Endothelial cell of umbilical vein (primary cell): ENCODE measurements around the gene KRT76. TPM values are rescaled to one million over a fixed set of nuclear protein-coding genes. Genes with fewer than 3 reads are reported as not detected.

Source experiments
- BruUV-seq: library from RNA; stranded (reverse); fragments of 400-500 nt; replicated peaks from 2 replicates; lab custom pipeline; 2021; lab: Mats Ljungman, UMichigan
- CTCF ChIA-PET: fragments of 300-600, 350-600 bp; sonication (Branson Sonifier 250); formaldehyde crosslinking; loops from one replicate; lab custom pipeline; 2021; ENCODE audit warnings: antibody characterized with exemption, inconsistent platforms; lab: Charles Lee
- POLR2A ChIA-PET: fragments of 300-600, 350-600 bp; sonication (Branson Sonifier 250); formaldehyde crosslinking; loops from one replicate; lab custom pipeline; 2021; ENCODE audit warnings: antibody characterized with exemption, inconsistent platforms; lab: Charles Lee
- DNase-seq: peaks from one replicate; pipeline ENCODE4 v3.0.0-alpha.2; 2011; ENCODE audit warnings: low read depth, low spot score
- FAIRE-seq: peaks from 2 replicates; lab custom pipeline; 2011; peaks lifted over from hg19 to GRCh38; lab: Jason Lieb, UNC
- H2AFZ ChIP-seq: 2 replicates; pipeline ENCODE4 v1.6.0; 2012; ENCODE audit warnings: low read depth, low read length, control low read depth, inconsistent platforms
- H3K27ac ChIP-seq: 2 replicates; pipeline ENCODE4 v1.5.1; 2011; ENCODE audit warnings: low read depth, mild to moderate bottlenecking, control low read depth, low read length, moderate library complexity; ENCODE audit not compliant: insufficient read depth
- H3K27me3 ChIP-seq, 2 experiments: 2 replicates each; pipeline versions ENCODE4 v1.6.0 to v1.6.1; 2011; ENCODE audit warnings: low read length in 2 of 2, mixed read lengths in 1 of 2; ENCODE audit not compliant: control insufficient read depth in 2 of 2, insufficient read depth in 2 of 2
- H3K36me3 ChIP-seq, 2 experiments: 2 replicates in 1 of 2; 3 replicates in 1 of 2; pipeline ENCODE4 v1.5.1; 2011; ENCODE audit warnings: low read length in 2 of 2, mild to moderate bottlenecking in 1 of 2, moderate library complexity in 1 of 2; ENCODE audit not compliant: control insufficient read depth in 2 of 2, insufficient read depth in 2 of 2; ENCODE audit errors: extremely low read depth in 1 of 2
- H3K4me1 ChIP-seq: 3 replicates; pipeline ENCODE4 v1.5.1; 2011; ENCODE audit warnings: mild to moderate bottlenecking, low read length; ENCODE audit not compliant: control insufficient read depth, insufficient read depth; ENCODE audit errors: extremely low read depth
- H3K4me2 ChIP-seq: 2 replicates; pipeline ENCODE4 v1.6.1; 2011; ENCODE audit warnings: low read length, control low read depth, mixed read lengths; ENCODE audit not compliant: insufficient read depth
- H3K4me3 ChIP-seq, 3 experiments: fragments of 200-600 bp in 1 of 3; sonication (generic), shearing (Covaris generic) in 1 of 3; replicated peaks in 1 of 3; 2 replicates each; pipeline ENCODE4 v1.5.1; 2011 to 2016; ENCODE audit warnings: control low read depth in 3 of 3, low read length in 3 of 3, mild to moderate bottlenecking in 2 of 3, inconsistent platforms in 1 of 3, low read depth in 1 of 3, moderate library complexity in 1 of 3; ENCODE audit not compliant: insufficient read depth in 1 of 3
- H3K79me2 ChIP-seq: 2 replicates; pipeline ENCODE4 v1.6.0; 2012; ENCODE audit warnings: low read length, inconsistent platforms; ENCODE audit not compliant: control insufficient read depth, insufficient read depth
- H3K9ac ChIP-seq: replicated peaks from 2 replicates; pipeline ENCODE3; 2011; ENCODE audit warnings: low read length, control low read depth; ENCODE audit not compliant: insufficient read depth; ENCODE audit errors: extremely low read depth
- H3K9me1 ChIP-seq: replicated peaks from 3 replicates; pipeline ENCODE4 v1.6.0; 2011; ENCODE audit warnings: mild to moderate bottlenecking, low read length; ENCODE audit not compliant: control insufficient read depth, insufficient read depth; ENCODE audit errors: extremely low read depth
- H3K9me3 ChIP-seq: replicated peaks from 2 replicates; pipeline ENCODE4 v1.5.1; 2012; ENCODE audit warnings: low read length, inconsistent platforms; ENCODE audit not compliant: control insufficient read depth, insufficient read depth
- H4K20me1 ChIP-seq: replicated peaks from 2 replicates; pipeline ENCODE3; 2011; ENCODE audit warnings: mild to moderate bottlenecking, low read length; ENCODE audit not compliant: control insufficient read depth, insufficient read depth; ENCODE audit errors: extremely low read depth
- EZH2 ChIP-seq: IDR thresholded peaks from 2 replicates; pipeline ENCODE4 v1.6.1; 2012; ENCODE audit warnings: borderline replicate concordance, low read depth, mild to moderate bottlenecking, moderate library complexity, low read length, inconsistent platforms; ENCODE audit not compliant: severe bottlenecking
- FOS ChIP-seq: IDR thresholded peaks from 2 replicates; pipeline ENCODE4 v1.6.1; 2011; ENCODE audit warnings: mild to moderate bottlenecking, low read length, moderate library complexity, borderline replicate concordance; ENCODE audit not compliant: insufficient read depth
- GATA2 ChIP-seq: IDR thresholded peaks from 2 replicates; pipeline ENCODE4 v1.7.0; 2011; ENCODE audit warnings: low read depth, mild to moderate bottlenecking, moderate library complexity, mixed read lengths, low read length; ENCODE audit not compliant: insufficient read length, insufficient read depth
- JUN ChIP-seq: IDR thresholded peaks from 2 replicates; pipeline ENCODE4 v1.6.1; 2011; ENCODE audit warnings: borderline replicate concordance, low read depth; ENCODE audit not compliant: insufficient read length, insufficient read depth
- MYC ChIP-seq: IDR thresholded peaks from one replicate; pipeline ENCODE4 v1.6.1; 2011; ENCODE audit warnings: mild to moderate bottlenecking, low read depth, low read length
- POLR2A ChIP-seq: IDR thresholded peaks from 2 replicates; pipeline ENCODE4 v1.6.1; 2012; ENCODE audit warnings: low read depth, mild to moderate bottlenecking, control low read depth, low read length
- POLR2AphosphoS5 ChIP-seq: IDR thresholded peaks from 2 replicates; pipeline ENCODE4 v1.6.1; 2012; ENCODE audit warnings: low read depth, mild to moderate bottlenecking, control low read depth, low read length, moderate library complexity; ENCODE audit not compliant: insufficient read depth
- dilution Hi-C: fragments of 300-500 bp; cut with MboI; formaldehyde crosslinking; loops from one replicate; pipeline ENCODE4 v1.15.0; 2019; ENCODE audit warnings: low sequenced_read_pairs; ENCODE audit not compliant: extremely low pct_ligation_motif_present
- intact Hi-C: fragments of 100-400 bp; cut with micrococcal nuclease; formaldehyde crosslinking; loops from one replicate; pipeline ENCODE4 v1.10.0; 2022
- polyA plus RNA-seq, 4 experiments: library from polyadenylated mRNA; depleted of rRNA in 3 of 4; stranded (reverse) in 3 of 4; unstranded in 1 of 4; fragments of >200 nt; gene quantifications; 2 replicates each; pipeline versions ENCODE4 v1.2.1 to v1.2.3, GENCODE V29; 2011 to 2012; ENCODE audit warnings: missing spikeins in 1 of 4
- total RNA-seq: library from RNA; stranded (reverse); gene quantifications from 2 replicates; pipeline ENCODE4 v1.2.3, GENCODE V29; 2021
- TF ChIP-seq, protein P1 (sequence below), 2 donors: IDR thresholded peaks; 1 replicate in 1 of 2; 2 replicates in 1 of 2; pipeline ENCODE4 v1.5.1; 2011; ENCODE audit warnings: low read length in 2 of 2, mild to moderate bottlenecking in 2 of 2, moderate library complexity in 2 of 2, control low read depth in 1 of 2, inconsistent platforms in 1 of 2, low read depth in 1 of 2; ENCODE audit not compliant: insufficient read depth in 1 of 2; ENCODE audit errors: extremely low read depth in 1 of 2
- TF ChIP-seq, protein P2 (sequence below): IDR thresholded peaks from 2 replicates; pipeline ENCODE4 v1.6.1; 2011; ENCODE audit not compliant: insufficient read depth, insufficient read length

The KRT76 gene
- total and polyA plus RNA-seq, 2 donors (not counting 3 experiments of a cell fraction or from before 2014, with no cell fraction given): not detected

DNA sequence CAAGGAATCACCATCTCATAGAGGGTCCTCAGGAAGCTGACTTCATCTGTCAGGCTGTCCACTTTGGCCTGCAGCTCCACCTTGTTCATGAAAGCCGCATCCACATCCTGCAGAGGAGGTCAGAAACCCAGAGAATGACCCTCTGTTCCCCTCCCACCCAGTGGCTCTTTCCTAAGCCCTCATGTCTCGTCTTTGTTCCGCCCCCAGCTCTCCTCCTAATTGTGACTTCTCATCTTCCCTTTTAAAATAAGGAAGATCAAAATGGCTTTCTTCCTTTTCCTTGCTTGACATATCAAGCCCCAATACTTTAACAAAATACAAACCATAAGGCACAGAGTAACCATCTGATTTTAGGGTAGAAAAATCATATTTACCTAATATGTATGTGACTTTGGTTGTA lies 4.4 kb downstream of the KRT76 start:
- POLR2A ChIA-PET: no interaction called here
- FAIRE-seq: no peak

DNA sequence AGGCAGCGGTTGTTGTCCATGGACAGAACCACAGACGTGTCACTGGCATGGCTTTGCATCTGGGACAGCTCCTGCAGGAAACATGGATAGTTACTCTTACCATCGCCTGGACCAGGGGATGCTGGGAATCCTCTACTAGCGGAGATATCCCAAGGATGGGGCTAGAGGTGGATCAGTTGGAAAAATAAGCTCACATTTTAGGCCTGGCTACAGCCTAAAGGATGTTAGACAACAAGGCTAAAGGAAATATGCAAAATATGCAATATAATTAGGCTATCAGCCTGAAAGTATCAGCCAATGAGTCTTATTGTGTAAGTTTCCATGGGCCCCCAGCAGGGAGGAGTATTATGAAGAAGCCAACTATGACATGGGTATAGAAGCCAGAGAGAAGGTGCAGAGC lies 5.0 kb downstream of the KRT76 start:
- peaks cover 0 to 7% of the 10 kb centered on the region in 2 experiments for H3K27me3 ChIP-seq
- no peak overlapping the region for H3K4me2 ChIP-seq
- H2AFZ ChIP-seq: no peak overlapping the region
- H3K9me1 ChIP-seq: no peaks in the 10 kb centered on the region
- TF ChIP-seq, protein P1, sequence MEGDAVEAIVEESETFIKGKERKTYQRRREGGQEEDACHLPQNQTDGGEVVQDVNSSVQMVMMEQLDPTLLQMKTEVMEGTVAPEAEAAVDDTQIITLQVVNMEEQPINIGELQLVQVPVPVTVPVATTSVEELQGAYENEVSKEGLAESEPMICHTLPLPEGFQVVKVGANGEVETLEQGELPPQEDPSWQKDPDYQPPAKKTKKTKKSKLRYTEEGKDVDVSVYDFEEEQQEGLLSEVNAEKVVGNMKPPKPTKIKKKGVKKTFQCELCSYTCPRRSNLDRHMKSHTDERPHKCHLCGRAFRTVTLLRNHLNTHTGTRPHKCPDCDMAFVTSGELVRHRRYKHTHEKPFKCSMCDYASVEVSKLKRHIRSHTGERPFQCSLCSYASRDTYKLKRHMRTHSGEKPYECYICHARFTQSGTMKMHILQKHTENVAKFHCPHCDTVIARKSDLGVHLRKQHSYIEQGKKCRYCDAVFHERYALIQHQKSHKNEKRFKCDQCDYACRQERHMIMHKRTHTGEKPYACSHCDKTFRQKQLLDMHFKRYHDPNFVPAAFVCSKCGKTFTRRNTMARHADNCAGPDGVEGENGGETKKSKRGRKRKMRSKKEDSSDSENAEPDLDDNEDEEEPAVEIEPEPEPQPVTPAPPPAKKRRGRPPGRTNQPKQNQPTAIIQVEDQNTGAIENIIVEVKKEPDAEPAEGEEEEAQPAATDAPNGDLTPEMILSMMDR (IDR thresholded peaks at IDR 0.05; ENCODE audit: extremely low read depth in 1 of 2, insufficient read depth in 1 of 2, low read depth in 1 of 2, low read length in 2 of 2): no peak
- TF ChIP-seq FOS: no peak
- no peak for TF ChIP-seq POLR2AphosphoS5
- TF ChIP-seq EZH2: no peak
- TF ChIP-seq JUN: no peak
- no peak for TF ChIP-seq GATA2
- TF ChIP-seq, protein P2, sequence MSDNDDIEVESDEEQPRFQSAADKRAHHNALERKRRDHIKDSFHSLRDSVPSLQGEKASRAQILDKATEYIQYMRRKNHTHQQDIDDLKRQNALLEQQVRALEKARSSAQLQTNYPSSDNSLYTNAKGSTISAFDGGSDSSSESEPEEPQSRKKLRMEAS: no peak
- no peak for TF ChIP-seq POLR2A
- no peak for TF ChIP-seq MYC
- no peaks in the 10 kb centered on the region for H3K36me3 ChIP-seq
- no peak overlapping the region for H3K9ac ChIP-seq
- FAIRE-seq: no peak
- ChIA-PET POLR2A (no interaction called here), CTCF (interaction anchor here (1.1 kb wide), 1 partner anchor 402 kb away, joined by 3 read pairs; no protein-coding TSS in a partner anchor)
- no peak overlapping the region for H3K4me3 ChIP-seq
- dilution Hi-C loops (no loop called here), intact Hi-C loops (no loop called here)
- no peaks in the 10 kb centered on the region for H4K20me1 ChIP-seq
- no peaks in the 10 kb centered on the region for H3K79me2 ChIP-seq
- H3K27ac ChIP-seq: no peak overlapping the region
- no peaks in the 10 kb centered on the region for H3K4me1 ChIP-seq
- no TSS peak for BruUV-seq
- DNase-seq: no peak
- no peaks in the 10 kb centered on the region for H3K9me3 ChIP-seq

More for the DNA sequence above, 4.4 kb downstream of the KRT76 start:
- no peaks in the 10 kb centered on the region for H3K9me3 ChIP-seq
- no peak overlapping the region for H3K4me3 ChIP-seq
- intact Hi-C loops (no loop called here), dilution Hi-C loops (no loop called here)
- H2AFZ ChIP-seq: no peak overlapping the region
- DNase-seq: no peak
- TF ChIP-seq FOS (no peak), JUN (no peak), POLR2AphosphoS5 (no peak), POLR2A (no peak), MYC (no peak)
- TF ChIP-seq, protein P2: no peak
- no peaks in the 10 kb centered on the region for H3K9me1 ChIP-seq
- H3K36me3 ChIP-seq: no peaks in the 10 kb centered on the region
- no peaks in the 10 kb centered on the region for H3K4me1 ChIP-seq
- H3K9ac ChIP-seq: no peak overlapping the region
- H3K27ac ChIP-seq: no peak overlapping the region
- CTCF ChIA-PET: interaction anchor here (1.1 kb wide), 1 partner anchor 403 kb away, joined by 3 read pairs; no protein-coding TSS in a partner anchor
- no TSS peak for BruUV-seq
- H3K4me2 ChIP-seq: no peak overlapping the region
- peaks cover 0 to 7% of the 10 kb centered on the region in 2 experiments for H3K27me3 ChIP-seq
- H4K20me1 ChIP-seq: no peaks in the 10 kb centered on the region
- no peaks in the 10 kb centered on the region for H3K79me2 ChIP-seq
